GM13976 (cell line): ENCODE measurements around the gene PIPOX.

Experiments
- DNase-seq: peaks from one replicate; pipeline ENCODE4 v3.0.0; 2012; ENCODE audit warnings: low spot score
- CTCF ChIP-seq: IDR thresholded peaks from 2 replicates; pipeline ENCODE4 v1.5.1; 2012; ENCODE audit warnings: borderline replicate concordance, mild to moderate bottlenecking; ENCODE audit not compliant: insufficient read depth; ENCODE audit errors: extremely low read depth, missing control alignments, control extremely low read depth
- in situ Hi-C: fragments of 300-500 bp; cut with MboI; formaldehyde crosslinking; loops from one replicate; pipeline ENCODE4 v1.12.0; 2022; ENCODE audit warnings: low sequenced_read_pairs, mixed read lengths, inconsistent platforms; ENCODE audit not compliant: unreplicated experiment

The PIPOX gene

GRCh38 chr17:29032013-29032856 is 10.7 kb upstream of the PIPOX start:
- TF ChIP-seq CTCF = no peak
- in situ Hi-C loops = no loop called here
- DNase-seq = no peak

GRCh38 chr17:29032857-29033197 is 10.1 kb upstream of the PIPOX start:
- in situ Hi-C loops = no loop called here

GRCh38 chr17:29034510-29034909 is 8.4 kb upstream of the PIPOX start:
- in situ Hi-C loops = no loop called here
- no peak for TF ChIP-seq CTCF
- DNase-seq = no peak

More at GRCh38 chr17:29032857-29033197, 10.1 kb upstream of the PIPOX start:
- TF ChIP-seq CTCF = no peak
- no peak for DNase-seq

- TF ChIP-seq CTCF = no peak
- in situ Hi-C loops = no loop called here
- DNase-seq = no peak
Observed at GRCh38 chr17:29036584-29036983, 6.4 kb upstream of the PIPOX start.

GRCh38 chr17:29037739-29038084 is 5.2 kb upstream of the PIPOX start:
- no peak for DNase-seq
- TF ChIP-seq CTCF = no peak
- in situ Hi-C loops = no loop called here

GRCh38 chr17:29038085-29038795 is 4.7 kb upstream of the PIPOX start:
- in situ Hi-C loops = no loop called here
- no peak for TF ChIP-seq CTCF
- no peak for DNase-seq
